GM19467 (cell line): ENCODE measurements around the gene MAPKAP1.

Experiments
- ATAC-seq: cut with Tn5 transposase; IDR thresholded peaks from one replicate; pipeline ENCODE4 v1.9.1; 2021; ENCODE audit warnings: mild to moderate bottlenecking, moderate library complexity; ENCODE audit not compliant: unreplicated experiment

Gene MAPKAP1

DNA sequence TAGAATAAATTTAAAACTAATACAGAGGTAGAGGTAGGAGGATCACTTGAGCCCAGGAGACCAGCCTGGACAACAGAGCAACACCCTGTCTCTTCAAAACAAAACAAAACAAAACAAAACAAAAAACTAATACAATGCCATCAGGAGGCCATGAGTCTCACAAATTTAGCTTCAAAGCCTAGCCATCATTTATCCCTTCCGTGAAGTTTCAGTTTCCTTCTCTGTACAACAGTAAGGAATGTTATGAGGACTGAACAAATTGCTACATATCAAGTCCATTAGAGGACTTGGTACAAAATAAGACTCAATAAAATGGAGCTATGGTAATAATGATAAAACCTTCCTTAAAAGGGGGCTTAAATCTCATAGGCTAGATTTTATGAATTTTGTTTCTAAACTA is 60.8 kb downstream of the MAPKAP1 start:
- ATAC-seq: no peak

DNA sequence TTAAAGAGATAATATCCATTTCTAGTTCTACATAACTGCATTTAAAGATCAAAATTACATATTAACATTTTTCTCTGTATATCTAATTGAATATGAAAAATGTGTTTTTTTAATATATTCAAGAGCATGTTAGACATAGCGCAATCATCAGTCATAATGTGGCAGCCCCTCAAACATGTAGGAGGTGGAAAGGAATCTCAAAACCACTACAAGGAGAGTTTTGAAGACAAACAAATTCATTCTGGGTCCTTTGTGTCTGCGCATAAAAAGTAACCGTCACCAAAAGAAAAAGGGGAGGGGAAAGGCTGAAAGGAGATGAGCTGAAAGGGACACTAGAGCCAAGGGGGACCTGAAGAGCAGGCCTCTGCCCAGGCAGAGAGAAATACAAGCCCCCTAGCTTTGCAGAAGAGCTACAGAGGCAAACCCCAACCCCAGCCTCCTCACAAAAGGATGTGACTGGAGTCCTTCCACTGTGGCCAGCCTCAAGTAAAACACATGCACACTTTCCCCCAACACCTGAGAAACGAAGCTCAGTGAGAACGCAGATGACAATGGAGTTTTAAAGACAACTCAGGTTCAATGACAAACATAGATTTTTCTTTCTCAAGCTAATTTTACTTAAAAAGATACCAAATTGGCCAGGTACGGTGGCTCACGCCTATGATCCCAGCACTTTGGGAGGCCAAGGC is 62.0 kb downstream of the MAPKAP1 start:
- no peak for ATAC-seq

DNA sequence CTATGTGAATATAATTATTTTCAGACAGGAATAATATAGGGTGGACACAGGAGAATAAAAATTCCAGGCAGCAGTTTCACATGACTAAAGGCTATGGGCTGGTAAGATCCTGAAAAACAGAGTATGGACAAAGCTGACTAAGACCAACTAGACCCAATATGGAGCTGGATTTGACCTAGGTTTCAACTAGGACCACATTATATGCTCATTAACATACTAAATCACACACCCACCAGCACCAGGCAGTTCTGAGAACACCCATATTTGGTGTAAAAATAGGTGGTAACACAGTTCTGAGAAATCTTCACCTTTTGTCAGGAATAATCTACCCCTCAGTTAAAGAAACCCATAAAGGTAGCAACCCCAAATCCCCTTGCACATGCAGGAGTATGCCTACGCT is 64.7 kb downstream of the MAPKAP1 start:
- ATAC-seq: no peak

DNA sequence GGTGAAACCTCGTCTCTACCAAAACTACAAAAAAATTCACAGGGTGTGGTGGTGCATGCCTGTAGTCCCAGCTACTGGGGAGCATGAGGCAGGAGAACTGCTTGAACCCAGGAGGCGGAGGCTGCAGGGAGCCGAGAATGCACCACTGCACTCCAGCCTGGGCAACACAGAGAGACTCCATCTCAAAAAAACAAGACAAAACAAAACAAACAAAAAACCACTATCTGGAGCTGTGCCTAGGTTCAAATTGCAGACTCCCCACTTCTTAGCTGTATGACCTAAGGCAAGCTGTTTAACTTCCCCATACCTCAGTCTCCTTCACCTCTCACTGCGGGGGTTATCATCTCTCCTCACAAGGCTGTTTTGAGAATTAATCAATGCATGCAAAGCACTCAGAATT is 68.0 kb downstream of the MAPKAP1 start:
- no peak for ATAC-seq

- no peak for ATAC-seq
These were observed 68.6 kb downstream of the MAPKAP1 start for GRCh38 chr9:125638239-125639045.

DNA sequence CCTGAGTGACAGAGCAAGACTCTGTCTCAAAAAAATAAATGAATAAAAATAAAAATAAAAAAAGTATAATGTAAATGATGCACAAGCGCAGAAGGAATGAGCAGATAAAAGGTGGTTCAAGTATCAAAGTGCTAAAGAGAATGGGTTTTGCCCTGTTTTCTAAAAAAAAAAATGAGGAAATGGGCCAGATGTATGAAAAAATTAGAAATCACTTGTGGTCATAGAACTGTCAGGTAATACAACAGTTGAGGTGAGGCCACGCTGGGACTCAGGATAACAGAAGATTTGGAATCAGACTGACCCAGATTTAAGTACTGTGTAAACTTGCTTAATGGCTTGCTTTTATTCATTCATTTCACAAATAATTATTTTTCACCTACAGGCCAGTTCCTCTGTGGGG is 69.8 kb downstream of the MAPKAP1 start:
- ATAC-seq: no peak

DNA sequence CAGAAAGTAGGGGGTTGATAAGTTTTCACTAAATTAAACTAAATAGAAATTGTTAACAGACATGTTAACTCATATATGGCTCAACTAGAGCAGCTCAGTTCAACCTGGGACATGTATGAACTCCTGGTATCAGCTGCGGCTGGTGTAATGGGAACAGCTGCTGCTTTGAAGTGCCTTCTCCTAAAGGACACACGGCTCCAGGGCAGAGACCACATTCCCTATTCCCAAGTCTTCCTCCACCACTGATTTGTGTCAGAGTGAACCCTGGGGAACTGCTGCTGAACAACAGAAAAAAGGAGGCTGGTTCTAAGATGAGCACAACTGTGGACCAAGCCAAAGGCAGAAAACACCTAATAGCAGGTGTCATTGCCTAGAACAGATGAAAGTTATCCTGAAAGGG is 71.1 kb downstream of the MAPKAP1 start:
- ATAC-seq: no peak

DNA sequence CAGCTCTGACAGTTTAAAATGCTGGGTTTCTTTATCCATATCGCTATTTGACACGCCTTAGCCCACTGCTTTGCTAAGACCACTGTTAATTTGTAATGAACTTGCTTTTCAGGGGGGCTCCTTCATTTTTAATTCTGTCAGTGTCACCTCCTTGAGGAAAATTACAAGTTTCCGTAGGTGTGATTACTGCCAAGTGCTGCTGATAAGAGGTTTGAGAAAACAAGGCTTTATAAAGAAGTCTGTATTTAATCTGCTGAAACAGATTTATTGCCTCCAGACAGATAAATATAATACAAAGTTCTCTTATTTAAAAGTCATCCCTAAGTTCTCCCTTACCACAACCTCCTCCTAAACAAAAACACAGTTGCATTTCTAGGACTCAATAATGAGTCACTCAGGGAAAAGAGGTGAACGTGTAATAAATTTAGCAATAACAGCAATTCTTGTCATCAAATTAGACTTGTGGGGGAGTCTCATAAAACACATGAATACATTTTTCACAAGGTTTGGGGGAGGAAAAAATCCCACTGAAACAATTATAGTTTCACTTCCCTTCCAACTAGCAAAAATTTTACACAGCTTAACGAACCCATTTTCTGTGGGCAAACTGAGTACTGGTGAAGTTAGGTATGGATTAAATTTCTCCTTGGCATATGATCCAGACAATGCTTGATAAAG is 72.8 kb downstream of the MAPKAP1 start:
- ATAC-seq: no peak

DNA sequence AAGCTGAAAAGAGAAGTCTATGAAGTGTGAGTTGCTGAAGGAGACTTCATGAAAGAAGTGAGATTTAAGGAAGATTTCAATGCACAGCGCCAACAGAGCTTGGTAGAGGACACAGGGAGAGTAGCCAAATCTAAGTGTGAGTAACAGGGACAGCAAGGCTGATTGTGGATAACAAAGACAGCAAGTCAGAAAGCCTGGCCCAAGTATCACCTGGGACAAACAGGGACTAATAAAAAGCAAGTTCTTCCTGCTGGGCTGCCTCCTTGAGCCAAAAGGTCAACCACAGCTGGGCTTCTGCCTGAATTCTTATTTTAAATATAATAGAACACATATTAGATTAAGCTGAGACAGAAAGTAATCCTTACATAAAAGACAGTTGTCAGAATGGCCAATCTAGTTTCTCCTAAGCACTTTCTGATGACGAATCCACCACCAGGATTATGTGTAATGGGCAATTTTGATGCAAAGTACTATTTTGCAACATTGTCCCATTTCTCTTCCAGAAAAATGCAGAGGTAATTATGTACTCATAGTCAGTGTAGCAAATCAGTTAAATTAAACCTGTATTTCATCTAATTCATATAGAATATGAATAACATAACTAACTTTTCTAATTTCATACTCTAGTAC is 73.8 kb downstream of the MAPKAP1 start:
- no peak for ATAC-seq

GRCh38 chr9:125632321-125633115 is 74.5 kb downstream of the MAPKAP1 start:
- ATAC-seq: peak; percentile 44

- ATAC-seq: no peak
These were observed 75.5 kb downstream of the MAPKAP1 start for GRCh38 chr9:125631391-125632085.

DNA sequence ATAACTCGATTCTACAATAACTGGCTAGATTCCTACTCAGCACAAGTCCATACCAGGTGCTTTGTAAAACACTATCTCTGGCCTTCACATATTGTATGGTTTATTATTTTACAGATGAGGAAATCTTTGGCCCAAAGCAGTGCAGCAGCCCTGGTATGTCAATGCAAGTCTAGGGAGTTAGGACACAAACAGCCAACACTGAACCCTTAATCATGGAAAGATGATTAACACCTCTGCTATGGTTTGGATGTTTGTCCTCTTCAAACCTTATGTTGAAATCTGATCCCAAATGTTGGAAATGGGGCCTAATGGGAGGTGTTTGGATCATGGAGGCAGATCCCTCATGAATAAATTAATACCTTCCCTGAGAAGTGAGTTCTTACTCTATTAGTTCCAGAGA is 76.6 kb downstream of the MAPKAP1 start:
- no peak for ATAC-seq

DNA sequence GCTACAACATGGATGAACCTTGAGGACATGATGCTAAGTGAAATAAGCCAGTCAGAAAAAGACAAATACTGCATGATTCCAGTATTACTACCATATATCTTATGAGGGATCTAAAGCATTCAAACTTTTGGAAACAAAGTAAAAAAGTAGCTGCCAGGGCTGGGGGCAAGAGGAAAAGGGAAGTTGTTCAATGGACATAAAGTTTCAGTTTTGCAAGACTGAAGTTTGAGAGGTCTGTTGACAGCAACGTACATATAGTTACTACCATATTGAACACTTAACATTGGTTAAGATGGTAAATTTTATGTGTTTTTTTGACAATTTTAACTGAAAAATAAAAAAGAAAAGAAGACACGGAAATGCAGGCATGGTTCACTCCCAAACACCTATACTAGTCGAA is 77.6 kb downstream of the MAPKAP1 start:
- no peak for ATAC-seq

- ATAC-seq: no peak
These were observed 80.8 kb downstream of the MAPKAP1 start for GRCh38 chr9:125626187-125626586.

DNA sequence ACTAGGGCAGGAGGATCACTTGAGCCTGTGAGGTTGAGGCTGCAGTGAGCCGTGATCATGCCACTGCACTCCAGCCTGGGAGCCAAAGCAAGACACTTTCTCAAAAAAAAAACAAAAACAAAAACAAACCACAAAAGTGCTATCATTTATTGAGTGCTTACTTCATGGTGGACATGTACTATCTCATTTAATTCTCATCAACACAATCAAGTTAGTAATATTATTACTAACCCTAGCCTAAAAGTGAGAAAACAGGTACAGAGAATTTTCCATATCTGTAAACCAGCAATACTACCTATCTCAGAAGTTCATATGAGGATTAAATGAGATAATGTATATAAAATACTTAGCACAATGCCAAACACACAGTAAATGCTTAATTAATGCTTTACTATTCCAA is 85.8 kb downstream of the MAPKAP1 start:
- ATAC-seq: no peak

GRCh38 chr9:125620216-125620615 is 86.8 kb downstream of the MAPKAP1 start:
- no peak for ATAC-seq

DNA sequence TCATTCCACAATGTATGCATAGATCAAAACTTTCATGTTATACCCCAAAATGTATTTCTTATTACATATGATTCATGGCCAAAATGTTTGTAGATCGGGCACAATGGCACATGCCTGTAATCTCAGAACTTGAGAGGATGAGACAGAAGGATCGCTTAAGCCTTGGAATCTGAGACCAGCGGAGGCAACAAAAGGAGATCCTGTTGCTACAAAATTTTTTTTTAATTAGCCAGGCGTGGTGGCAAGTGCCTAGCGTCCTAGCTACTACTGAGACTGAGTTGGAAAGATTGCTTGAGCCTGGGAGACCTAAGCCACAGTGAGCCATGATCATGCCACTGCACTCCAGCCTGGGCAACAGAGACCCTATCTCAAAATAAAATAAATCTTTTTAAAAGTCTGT is 89.9 kb downstream of the MAPKAP1 start:
- no peak for ATAC-seq

- ATAC-seq: no peak
These were observed 93.9 kb downstream of the MAPKAP1 start for GRCh38 chr9:125613141-125613540.

GRCh38 chr9:125612616-125613015 is 94.4 kb downstream of the MAPKAP1 start:
- no peak for ATAC-seq

- no peak for ATAC-seq
These were observed 95.8 kb downstream of the MAPKAP1 start for GRCh38 chr9:125611121-125611765.
